Kidney glomerular epithelial cell (primary cell): ENCODE measurements around the gene PRR30.
"Not testable (repeated sequence)": the region's sequence is repeated elsewhere in the genome, so short reads cannot be mapped to it uniquely, and the experiment has no call there.

Experiments
- DNase-seq: peaks from one replicate; lab custom pipeline; 2025; lab: John Stamatoyannopoulos, UW

PRR30 gene

GRCh38 chr2:27128668-27129571, 10.3 kb downstream of the PRR30 start:
- DNase-seq, result no peak

GRCh38 chr2:27127883-27128667, 11.1 kb downstream of the PRR30 start:
- DNase-seq, result no peak

GRCh38 chr2:27126252-27126710, 12.9 kb downstream of the PRR30 start:
- no peak for DNase-seq

- DNase-seq, result no peak
Observed at GRCh38 chr2:27125104-27125503, 14.1 kb downstream of the PRR30 start.

- no peak for DNase-seq
Observed at GRCh38 chr2:27123302-27124150, 15.7 kb downstream of the PRR30 start, which contains the start of gene ABHD1. ABHD1 (plus strand) TSS chr2:27123815; CDS start chr2:27123949, 134 bp downstream.

GRCh38 chr2:27122791-27123190, 16.4 kb downstream of the PRR30 start:
- DNase-seq, result no peak

GRCh38 chr2:27121906-27122305, 17.3 kb downstream of the PRR30 start:
- DNase-seq, result no peak

GRCh38 chr2:27119330-27119670, 19.9 kb downstream of the PRR30 start:
- not testable (repeated sequence) for DNase-seq

GRCh38 chr2:27118525-27119329, 20.5 kb downstream of the PRR30 start, which contains the start of gene CGREF1:
CGREF1 (minus strand) TSS chr2:27119128; CDS start chr2:27104366, 14,762 bp downstream.
- DNase-seq, result no peak

GRCh38 chr2:27117995-27118524, 21.1 kb downstream of the PRR30 start:
- DNase-seq, result no peak

GRCh38 chr2:27115519-27115918, 23.7 kb downstream of the PRR30 start:
- DNase-seq, result no peak

GRCh38 chr2:27111392-27112078, 27.7 kb downstream of the PRR30 start:
- DNase-seq, result not testable (repeated sequence)

GRCh38 chr2:27110603-27111352, 28.4 kb downstream of the PRR30 start:
- not testable (repeated sequence) for DNase-seq

GRCh38 chr2:27109083-27109482, 30.1 kb downstream of the PRR30 start:
- DNase-seq, result no peak

- no peak for DNase-seq
Observed at GRCh38 chr2:27108221-27108620, 31.0 kb downstream of the PRR30 start.

GRCh38 chr2:27105981-27106380, 33.2 kb downstream of the PRR30 start:
- no peak for DNase-seq

GRCh38 chr2:27102329-27102728, 36.9 kb downstream of the PRR30 start:
- no peak for DNase-seq

GRCh38 chr2:27100036-27100435, 39.2 kb downstream of the PRR30 start:
- no peak for DNase-seq

- DNase-seq, result no peak
Observed at GRCh38 chr2:27099334-27099955, 39.8 kb downstream of the PRR30 start.
